ENCODE measurements around the gene KCTD21. TPM values are rescaled to one million over a fixed set of nuclear protein-coding genes. Genes with fewer than 3 reads are reported as not detected.

KCTD21 gene
- polyA plus RNA-seq, 2 donors = 6.3 to 7.0 TPM

DNA sequence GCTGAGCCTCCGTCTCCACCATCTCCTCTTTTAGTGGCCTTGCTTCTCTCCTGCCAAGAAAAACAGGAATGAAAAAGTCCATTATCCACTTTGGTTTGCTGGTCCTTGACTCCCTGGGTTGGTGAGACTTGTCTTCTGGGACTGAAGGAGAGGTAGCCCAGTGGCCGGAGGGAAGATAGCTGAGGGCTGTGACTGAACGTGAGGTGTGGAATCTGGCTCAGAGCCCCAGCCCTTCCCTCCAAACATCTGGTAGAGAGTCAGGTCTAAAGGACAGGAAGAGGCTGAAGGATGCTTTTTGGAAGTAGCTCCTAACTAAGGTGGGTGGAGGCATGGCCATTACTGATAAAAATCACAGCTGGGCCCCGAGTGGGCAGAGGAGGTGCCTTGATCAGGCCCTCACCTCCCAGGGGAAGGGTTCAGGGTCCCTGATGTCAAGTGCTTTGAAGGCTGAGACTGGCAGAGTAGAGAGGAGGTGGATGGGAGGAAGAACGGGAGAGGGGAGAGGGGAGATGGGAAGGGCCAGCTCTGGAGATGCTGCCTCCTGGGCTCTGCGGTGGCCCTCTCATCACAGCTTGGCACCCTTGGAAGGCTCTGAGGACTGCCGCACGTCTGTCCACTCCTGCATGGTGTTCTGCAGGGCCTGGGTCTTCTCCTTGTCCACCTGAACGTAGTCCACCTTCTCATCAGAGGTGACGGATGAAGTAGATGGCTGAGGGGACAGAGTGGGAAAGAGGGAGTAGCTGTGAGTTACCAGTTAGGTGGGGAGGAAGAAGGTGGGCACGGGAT is 30.5 kb upstream of the KCTD21 start:
- peaks cover 0 to 2% of the 10 kb centered on the region in 2 donors for H3K4me1 ChIP-seq (ENCODE audit: control insufficient read depth in 2 of 2, insufficient read depth in 2 of 2, low read length in 1 of 2)
- H3K27me3 ChIP-seq (ENCODE audit: control insufficient read depth in 1 of 2, insufficient read depth in 2 of 2, low read length in 2 of 2) = no peaks in the 10 kb centered on the region
- H3K27ac ChIP-seq (ENCODE audit: low read depth in 2 of 2, low read length in 1 of 2) = no peak overlapping the region
- H3K4me3 ChIP-seq (ENCODE audit: low read depth in 1 of 2, low read length in 2 of 2) = no peak overlapping the region
- peaks cover 8 to 41% of the 10 kb centered on the region in 2 donors for H3K36me3 ChIP-seq (ENCODE audit: control insufficient read depth in 2 of 2, insufficient read depth in 2 of 2, low read length in 1 of 2)
- no peaks in the 10 kb centered on the region for H3K9me3 ChIP-seq (ENCODE audit: control insufficient read depth in 2 of 2, insufficient read depth in 1 of 2, low read depth in 1 of 2, low read length in 1 of 2)
- WGBS, 2 donors = 85 to 88% methylated on average over 11 of the region's 11 CpGs

DNA sequence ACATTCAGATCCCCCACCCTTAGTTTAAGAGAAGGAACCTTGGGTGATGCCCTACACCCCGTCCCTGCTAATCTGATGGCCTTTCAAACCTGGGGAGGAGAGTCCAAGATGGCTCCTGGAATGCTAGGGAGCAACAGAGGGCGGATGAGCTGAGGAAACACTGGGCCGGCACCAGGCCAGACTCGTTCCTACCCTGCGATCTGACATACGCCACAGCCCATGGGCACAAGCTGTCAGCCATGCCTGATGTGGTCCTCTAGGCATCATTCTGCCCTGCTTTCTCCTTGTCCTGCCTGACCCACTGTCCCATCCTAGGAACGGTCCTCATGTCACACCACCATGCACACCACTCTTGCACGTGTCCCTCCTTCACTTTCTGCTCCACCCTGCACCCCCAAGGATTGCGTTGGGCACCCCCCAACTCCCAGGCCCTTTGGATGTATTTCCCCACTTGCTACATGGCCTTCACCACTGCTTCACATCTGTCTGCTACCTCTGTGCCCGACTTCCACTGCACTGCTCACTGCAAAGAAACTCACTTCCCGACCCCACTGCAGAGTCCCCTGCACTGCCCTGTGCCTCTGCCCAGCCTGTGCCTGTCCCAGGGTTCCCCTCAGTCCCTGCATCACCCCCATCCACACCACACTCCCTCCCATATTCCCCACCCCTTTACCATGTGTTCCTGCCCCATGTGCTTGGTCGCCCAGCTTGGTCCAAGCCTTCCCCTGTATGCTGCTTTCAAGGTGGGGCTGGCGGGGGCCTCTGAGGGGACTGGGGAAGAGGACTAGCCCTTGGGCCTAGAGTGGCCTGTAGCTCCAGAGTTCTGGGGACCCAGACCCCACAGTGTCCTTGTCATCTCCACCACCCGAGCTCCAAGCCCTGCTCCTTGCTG is 29.5 kb upstream of the KCTD21 start:
- Histone ChIP-seq H3K27ac (ENCODE audit: low read depth in 2 of 2, low read length in 1 of 2) (no peak overlapping the region), H3K36me3 (ENCODE audit: control insufficient read depth in 2 of 2, insufficient read depth in 2 of 2, low read length in 1 of 2) (peaks cover 8 to 38% of the 10 kb centered on the region in 2 donors), H3K27me3 (ENCODE audit: control insufficient read depth in 1 of 2, insufficient read depth in 2 of 2, low read length in 2 of 2) (no peaks in the 10 kb centered on the region), H3K4me1 (ENCODE audit: control insufficient read depth in 2 of 2, insufficient read depth in 2 of 2, low read length in 1 of 2) (peaks cover 0 to 2% of the 10 kb centered on the region in 2 donors), H3K9me3 (ENCODE audit: control insufficient read depth in 2 of 2, insufficient read depth in 1 of 2, low read depth in 1 of 2, low read length in 1 of 2) (no peaks in the 10 kb centered on the region), H3K4me3 (ENCODE audit: low read depth in 1 of 2, low read length in 2 of 2) (no peak overlapping the region)
- 94 to 96% methylated on average over 14 of the region's 14 CpGs for WGBS, 2 donors

DNA sequence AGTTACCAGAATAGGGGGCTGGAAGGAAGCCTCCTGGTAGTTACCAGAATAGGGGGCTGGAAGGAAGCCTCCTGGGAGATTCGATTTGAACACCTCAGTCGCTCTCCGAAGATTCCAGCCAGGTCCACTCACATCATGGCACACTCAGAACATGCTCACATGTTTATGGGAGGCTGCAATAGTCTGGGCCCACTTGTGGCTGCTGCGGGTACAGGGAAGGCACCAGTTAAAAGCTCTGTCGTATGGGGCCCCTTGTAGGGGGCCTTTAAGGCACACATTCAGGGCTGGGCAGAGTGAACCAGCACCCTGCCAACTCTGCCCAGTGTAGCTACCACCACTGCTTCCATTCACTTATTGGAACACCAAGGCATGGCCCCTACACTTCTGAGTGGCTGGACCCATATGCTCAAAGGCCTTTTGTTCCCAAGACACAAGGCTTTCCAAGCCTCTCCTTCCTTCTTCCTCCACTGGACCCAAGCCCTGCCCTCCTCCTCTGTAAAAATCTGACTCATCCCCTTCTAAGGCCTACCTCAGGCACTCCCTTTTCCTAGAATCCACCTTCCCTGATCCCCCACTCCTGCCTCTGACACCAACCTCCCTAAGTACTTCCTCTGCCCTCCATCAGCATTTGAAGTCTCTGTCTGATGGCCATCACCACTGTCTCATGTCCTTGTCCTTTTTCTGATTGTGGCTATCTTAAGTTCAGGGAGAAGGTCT is 28.3 kb upstream of the KCTD21 start:
- 94 to 95% methylated on average over 5 of the region's 5 CpGs for WGBS, 2 donors
- H3K27ac ChIP-seq (ENCODE audit: low read depth in 2 of 2, low read length in 1 of 2) = no peak overlapping the region
- no peaks in the 10 kb centered on the region for H3K9me3 ChIP-seq (ENCODE audit: control insufficient read depth in 2 of 2, insufficient read depth in 1 of 2, low read depth in 1 of 2, low read length in 1 of 2)
- no peak overlapping the region for H3K4me3 ChIP-seq (ENCODE audit: low read depth in 1 of 2, low read length in 2 of 2)
- H3K4me1 ChIP-seq (ENCODE audit: control insufficient read depth in 2 of 2, insufficient read depth in 2 of 2, low read length in 1 of 2) = peaks cover 0 to 2% of the 10 kb centered on the region in 2 donors
- H3K27me3 ChIP-seq (ENCODE audit: control insufficient read depth in 1 of 2, insufficient read depth in 2 of 2, low read length in 2 of 2) = no peaks in the 10 kb centered on the region
- peaks cover 8 to 33% of the 10 kb centered on the region in 2 donors for H3K36me3 ChIP-seq (ENCODE audit: control insufficient read depth in 2 of 2, insufficient read depth in 2 of 2, low read length in 1 of 2)

DNA sequence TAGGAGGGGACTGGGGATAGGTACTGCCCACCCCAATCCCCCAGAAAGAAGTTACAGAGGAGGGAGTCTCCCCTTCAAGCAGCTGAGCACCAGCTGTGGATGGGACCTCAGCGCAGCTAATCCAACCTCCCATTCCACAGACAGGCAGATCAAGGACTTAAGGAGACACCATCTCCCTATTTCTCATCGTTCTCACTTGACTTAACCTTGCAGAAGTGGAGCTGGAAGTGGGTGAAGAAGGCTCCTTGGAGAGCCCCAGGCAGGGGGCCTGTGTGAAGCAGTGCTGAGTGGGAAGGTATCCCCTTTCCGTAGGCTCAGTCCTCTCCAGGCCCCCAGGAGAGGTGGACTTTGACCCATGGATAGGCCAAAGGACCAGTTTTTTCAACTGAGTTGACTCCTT is 27.6 kb upstream of the KCTD21 start:
- H3K4me1 ChIP-seq (ENCODE audit: control insufficient read depth in 2 of 2, insufficient read depth in 2 of 2, low read length in 1 of 2) = peaks cover 0 to 2% of the 10 kb centered on the region in 2 donors
- peaks cover 6 to 27% of the 10 kb centered on the region in 2 donors for H3K36me3 ChIP-seq (ENCODE audit: control insufficient read depth in 2 of 2, insufficient read depth in 2 of 2, low read length in 1 of 2)
- H3K27ac ChIP-seq (ENCODE audit: low read depth in 2 of 2, low read length in 1 of 2) = no peak overlapping the region
- 89 to 95% methylated on average over 3 of the region's 3 CpGs for WGBS, 2 donors
- no peaks in the 10 kb centered on the region for H3K9me3 ChIP-seq (ENCODE audit: control insufficient read depth in 2 of 2, insufficient read depth in 1 of 2, low read depth in 1 of 2, low read length in 1 of 2)
- H3K27me3 ChIP-seq (ENCODE audit: control insufficient read depth in 1 of 2, insufficient read depth in 2 of 2, low read length in 2 of 2) = no peaks in the 10 kb centered on the region
- H3K4me3 ChIP-seq (ENCODE audit: low read depth in 1 of 2, low read length in 2 of 2) = no peak overlapping the region

DNA sequence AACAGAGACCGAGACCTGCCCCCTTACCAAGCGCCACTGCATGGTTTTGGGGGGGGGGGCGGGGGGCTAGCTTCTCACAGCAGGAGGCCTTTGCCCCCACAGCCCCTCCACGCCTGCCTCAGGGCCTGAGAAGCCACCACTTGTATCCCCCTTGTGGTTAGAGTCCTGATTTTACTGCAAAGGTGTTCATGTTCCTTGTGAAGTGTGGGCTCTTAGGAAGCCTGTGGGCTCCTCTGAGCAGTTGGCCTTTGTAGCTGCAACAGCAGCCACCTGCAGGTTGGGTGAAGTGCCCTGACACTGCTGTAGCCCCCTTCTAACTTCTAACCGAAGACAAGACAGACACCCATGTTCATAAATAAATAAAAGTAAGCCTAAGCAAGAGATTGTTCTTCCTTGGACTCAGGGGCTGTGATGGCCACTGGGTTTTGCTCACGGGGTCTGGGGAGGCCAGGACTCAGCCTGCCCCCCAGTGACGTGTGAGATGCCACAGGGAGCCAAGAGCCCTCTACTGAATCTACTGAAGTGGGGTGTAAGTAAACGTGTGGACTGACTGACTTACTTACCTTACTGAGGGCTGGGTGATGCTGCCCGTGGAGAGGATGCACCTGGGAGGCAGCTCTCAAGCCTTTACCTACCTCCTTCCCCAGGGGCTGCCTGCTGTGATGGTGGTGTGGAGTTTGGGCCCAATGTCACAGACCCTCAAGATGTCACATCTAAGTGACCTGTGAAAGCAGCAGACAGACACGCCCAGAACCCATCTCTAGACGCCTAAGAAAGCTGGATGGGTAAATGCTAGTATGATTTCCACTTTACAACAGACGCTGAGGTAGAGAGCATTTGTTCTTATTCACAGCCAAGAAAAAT is 26.1 kb upstream of the KCTD21 start:
- H3K36me3 ChIP-seq (ENCODE audit: control insufficient read depth in 2 of 2, insufficient read depth in 2 of 2, low read length in 1 of 2) = peaks cover 2 to 29% of the 10 kb centered on the region in 2 donors
- 81 to 87% methylated on average over 12 of the region's 12 CpGs for WGBS, 2 donors

DNA sequence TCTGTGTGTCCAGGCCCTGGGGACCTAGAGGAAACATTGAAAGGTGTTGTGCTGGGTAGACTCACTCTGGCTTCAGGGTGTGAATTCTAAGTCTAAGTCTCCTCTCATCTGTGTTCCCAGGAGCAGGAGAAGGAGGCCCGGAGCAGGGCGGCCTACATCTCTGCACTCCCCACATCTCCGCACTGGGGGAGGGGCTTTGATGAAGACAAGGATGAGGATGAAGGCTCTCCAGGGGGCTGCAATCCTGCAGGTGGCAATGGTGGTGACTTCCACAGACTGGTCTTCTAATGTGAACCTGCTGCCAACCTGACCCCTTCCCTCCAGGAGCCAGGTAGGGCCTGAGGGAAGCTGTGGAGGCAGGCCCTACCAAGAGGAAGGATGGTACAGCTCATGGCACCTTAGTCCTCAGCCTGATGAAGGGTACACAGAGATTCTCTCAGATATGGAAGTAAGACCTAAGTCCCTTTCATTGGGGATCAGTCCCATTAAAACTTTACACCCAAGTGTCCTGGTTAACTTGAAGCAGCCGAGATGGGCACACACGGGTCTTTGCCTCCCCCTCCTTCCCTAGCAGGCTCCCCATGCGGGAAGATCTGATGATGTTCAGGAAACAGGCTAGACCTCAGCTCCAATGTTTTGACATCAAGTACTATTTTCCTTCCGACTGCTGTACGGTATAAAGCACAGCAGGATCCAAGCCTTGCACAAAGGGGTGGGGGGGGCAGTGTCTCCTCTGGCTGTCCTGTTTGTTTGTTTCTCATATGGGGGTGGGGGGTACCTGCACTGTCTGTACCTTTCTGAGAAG is 25.3 kb upstream of the KCTD21 start:
- H3K27me3 ChIP-seq (ENCODE audit: control insufficient read depth in 1 of 2, insufficient read depth in 2 of 2, low read length in 2 of 2) = no peaks in the 10 kb centered on the region
- peaks cover 5 to 30% of the 10 kb centered on the region in 2 donors for H3K36me3 ChIP-seq (ENCODE audit: control insufficient read depth in 2 of 2, insufficient read depth in 2 of 2, low read length in 1 of 2)
- no peak overlapping the region for H3K27ac ChIP-seq (ENCODE audit: low read depth in 2 of 2, low read length in 1 of 2)
- H3K4me3 ChIP-seq (ENCODE audit: low read depth in 1 of 2, low read length in 2 of 2) = no peak overlapping the region
- 83 to 86% methylated on average over 8 of the region's 8 CpGs for WGBS, 2 donors
- H3K4me1 ChIP-seq (ENCODE audit: control insufficient read depth in 2 of 2, insufficient read depth in 2 of 2, low read length in 1 of 2) = peaks cover 0 to 2% of the 10 kb centered on the region in 2 donors
- no peaks in the 10 kb centered on the region for H3K9me3 ChIP-seq (ENCODE audit: control insufficient read depth in 2 of 2, insufficient read depth in 1 of 2, low read depth in 1 of 2, low read length in 1 of 2)

More for the DNA sequence above, 26.1 kb upstream of the KCTD21 start:
- Histone ChIP-seq H3K4me3 (ENCODE audit: low read depth in 1 of 2, low read length in 2 of 2) (no peak overlapping the region), H3K27me3 (ENCODE audit: control insufficient read depth in 1 of 2, insufficient read depth in 2 of 2, low read length in 2 of 2) (no peaks in the 10 kb centered on the region), H3K4me1 (ENCODE audit: control insufficient read depth in 2 of 2, insufficient read depth in 2 of 2, low read length in 1 of 2) (peaks cover 0 to 2% of the 10 kb centered on the region in 2 donors), H3K9me3 (ENCODE audit: control insufficient read depth in 2 of 2, insufficient read depth in 1 of 2, low read depth in 1 of 2, low read length in 1 of 2) (no peaks in the 10 kb centered on the region), H3K27ac (ENCODE audit: low read depth in 2 of 2, low read length in 1 of 2) (no peak overlapping the region)

DNA sequence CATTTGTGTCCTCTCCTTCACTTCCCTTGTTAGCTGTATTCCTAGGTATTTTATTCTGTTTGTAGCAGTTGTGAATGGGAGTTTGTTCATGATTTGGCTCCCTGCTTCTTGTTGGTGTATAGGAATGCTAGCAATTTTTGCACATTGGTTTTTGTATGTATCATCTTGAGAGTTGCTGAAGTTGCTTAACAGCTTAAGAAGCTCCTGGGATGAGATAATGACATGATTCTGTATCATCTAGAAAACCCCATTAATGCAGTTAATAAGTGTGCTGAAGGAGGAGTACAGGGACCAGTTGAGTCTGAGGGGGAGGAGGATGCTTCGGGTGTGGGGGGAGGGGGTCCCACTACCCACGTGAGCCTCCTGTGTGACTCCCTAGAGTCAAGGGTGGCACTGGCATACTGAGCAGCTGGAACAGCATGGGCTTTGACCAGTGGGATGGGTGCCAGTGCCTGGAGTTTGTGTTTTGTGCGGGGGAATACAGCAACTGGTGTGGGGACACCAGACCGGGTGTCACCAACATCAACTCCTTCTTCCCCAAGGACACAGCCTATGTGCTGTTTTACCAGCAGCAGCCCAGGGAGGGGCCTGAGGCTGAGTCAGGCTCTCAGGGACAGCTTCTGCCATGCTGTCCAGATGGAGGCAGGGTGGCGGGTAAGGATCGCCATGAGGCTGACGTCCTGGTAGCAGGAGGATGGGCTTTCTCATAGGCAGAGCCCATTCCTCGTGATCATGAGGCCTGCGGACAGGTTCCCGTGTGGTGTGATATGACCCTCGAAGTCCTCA is 24.4 kb upstream of the KCTD21 start:
- Histone ChIP-seq H3K36me3 (ENCODE audit: control insufficient read depth in 2 of 2, insufficient read depth in 2 of 2, low read length in 1 of 2) (peaks cover 6 to 32% of the 10 kb centered on the region in 2 donors), H3K27ac (ENCODE audit: low read depth in 2 of 2, low read length in 1 of 2) (no peak overlapping the region), H3K9me3 (ENCODE audit: control insufficient read depth in 2 of 2, insufficient read depth in 1 of 2, low read depth in 1 of 2, low read length in 1 of 2) (no peaks in the 10 kb centered on the region), H3K4me3 (ENCODE audit: low read depth in 1 of 2, low read length in 2 of 2) (no peak overlapping the region), H3K4me1 (ENCODE audit: control insufficient read depth in 2 of 2, insufficient read depth in 2 of 2, low read length in 1 of 2) (peaks cover 0 to 2% of the 10 kb centered on the region in 2 donors), H3K27me3 (ENCODE audit: control insufficient read depth in 1 of 2, insufficient read depth in 2 of 2, low read length in 2 of 2) (no peaks in the 10 kb centered on the region)
- WGBS, 2 donors = 90 to 91% methylated on average over 11 of the region's 11 CpGs

DNA sequence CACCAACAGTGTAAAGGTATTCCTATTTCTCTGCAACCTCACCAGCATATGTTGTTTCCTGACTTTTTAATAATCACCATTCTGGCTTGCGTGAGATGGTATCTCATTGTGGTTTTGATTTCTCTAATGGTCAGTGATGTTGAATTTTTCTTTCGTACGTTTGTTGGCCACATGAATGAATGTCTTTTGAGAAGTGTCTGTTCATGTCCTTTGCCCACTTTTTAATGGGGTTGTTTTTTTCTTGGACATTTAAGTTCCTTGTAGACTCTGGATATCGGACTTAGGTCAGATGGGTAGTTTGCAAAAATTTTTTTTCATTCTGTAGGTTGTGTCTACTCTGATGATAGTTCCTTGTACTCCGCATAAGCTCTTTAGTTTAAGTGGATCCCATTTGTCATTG is 23.1 kb upstream of the KCTD21 start:
- Histone ChIP-seq H3K27me3 (ENCODE audit: control insufficient read depth in 1 of 2, insufficient read depth in 2 of 2, low read length in 2 of 2) (no peaks in the 10 kb centered on the region), H3K4me3 (ENCODE audit: low read depth in 1 of 2, low read length in 2 of 2) (no peak overlapping the region), H3K4me1 (ENCODE audit: control insufficient read depth in 2 of 2, insufficient read depth in 2 of 2, low read length in 1 of 2) (no peaks in the 10 kb centered on the region), H3K9me3 (ENCODE audit: control insufficient read depth in 2 of 2, insufficient read depth in 1 of 2, low read depth in 1 of 2, low read length in 1 of 2) (no peaks in the 10 kb centered on the region), H3K27ac (ENCODE audit: low read depth in 2 of 2, low read length in 1 of 2) (no peak overlapping the region), H3K36me3 (ENCODE audit: control insufficient read depth in 2 of 2, insufficient read depth in 2 of 2, low read length in 1 of 2) (peaks cover 4 to 30% of the 10 kb centered on the region in 2 donors)
- 94 to 95% methylated on average over 5 of the region's 5 CpGs for WGBS, 2 donors

Data from esophagus (tissue), 2 donors.